HEK293 (cell line): ENCODE measurements around the gene ZNF358.
A peak's percentile ranks its signal among the peaks of the same experiment; 100 is the strongest.

Source experiments
- CTCF ChIA-PET: fragments of 350-600 bp; formaldehyde crosslinking; extraction: SDS; loops from one replicate; lab custom pipeline; 2021; ENCODE audit warnings: antibody characterized with exemption; lab: Yijun Ruan, JAX
- POLR2A ChIA-PET: fragments of 300-600 bp; formaldehyde crosslinking; extraction: SDS; loops from one replicate; lab custom pipeline; 2020; ENCODE audit warnings: antibody characterized with exemption, inconsistent platforms; lab: Yijun Ruan, JAX
- H3K27ac ChIP-seq: fragments of 200-500 bp; sonication (Bioruptor generic); 2 replicates; pipeline ENCODE4 v1.5.1; 2014; ENCODE audit warnings: low read depth, low read length, control low read depth, inconsistent platforms; ENCODE audit errors: extremely low read depth
- H3K36me3 ChIP-seq, 2 experiments: fragments of 200-500 bp in 1 of 2; sonication (Bioruptor generic) in 1 of 2; 1 replicate in 1 of 2; 2 replicates in 1 of 2; pipeline ENCODE4 v1.5.1; 2014 to 2017; ENCODE audit warnings: inconsistent platforms in 2 of 2, low read length in 2 of 2; ENCODE audit not compliant: control insufficient read depth in 2 of 2, insufficient read depth in 1 of 2
- H3K4me1 ChIP-seq: fragments of 200-500 bp; sonication (Bioruptor generic); 2 replicates; pipeline ENCODE4 v1.5.1; 2014; ENCODE audit warnings: mild to moderate bottlenecking, low read length, inconsistent platforms; ENCODE audit not compliant: control insufficient read depth, insufficient read depth
- H3K4me3 ChIP-seq: 2 replicates; pipeline ENCODE4 v1.5.1; 2011; ENCODE audit warnings: low read depth, mild to moderate bottlenecking, control low read depth, low read length, moderate library complexity
- H3K9me3 ChIP-seq: fragments of 200-500 bp; sonication (Bioruptor generic); 2 replicates; pipeline ENCODE4 v1.5.1; 2014; ENCODE audit warnings: low read depth, low read length, inconsistent platforms; ENCODE audit not compliant: control insufficient read depth, insufficient read depth
- ATF2 ChIP-seq: fragments of 450-650 bp; formaldehyde crosslinking; IDR thresholded peaks from 2 replicates; pipeline ENCODE4 v1.5.1; 2016; ENCODE audit warnings: missing biosample characterization, missing genetic modification characterization, low read depth
- GLIS1 ChIP-seq: fragments of 450-650 bp; formaldehyde crosslinking; IDR thresholded peaks from 2 replicates; pipeline ENCODE4 v1.5.1; 2016; ENCODE audit warnings: missing biosample characterization, missing genetic modification characterization
- HOXD13 ChIP-seq: sonication (generic); formaldehyde crosslinking; IDR thresholded peaks from 2 replicates; pipeline ENCODE4 v1.8.0; 2022; ENCODE audit warnings: missing genetic modification reagents, borderline replicate concordance
- IKZF3 ChIP-seq: fragments of 450-650 bp; IDR thresholded peaks from 2 replicates; pipeline ENCODE4 v1.5.0; 2018; ENCODE audit warnings: missing biosample characterization, mild to moderate bottlenecking, missing genetic modification characterization, moderate library complexity
- KLF1 ChIP-seq: fragments of 450-650 bp; formaldehyde crosslinking; IDR thresholded peaks from 2 replicates; pipeline ENCODE4 v1.5.1; 2016; ENCODE audit warnings: missing biosample characterization, missing genetic modification characterization
- KLF7 ChIP-seq: fragments of 450-650 bp; formaldehyde crosslinking; IDR thresholded peaks from 2 replicates; pipeline ENCODE4 v1.5.1; 2016; ENCODE audit warnings: missing biosample characterization, missing genetic modification characterization, borderline replicate concordance
- KLF9 ChIP-seq: fragments of 450-650 bp; formaldehyde crosslinking; IDR thresholded peaks from 2 replicates; pipeline ENCODE4 v1.5.1; 2016; ENCODE audit warnings: missing biosample characterization, missing genetic modification characterization, low read depth
- SP2 ChIP-seq: fragments of 450-650 bp; formaldehyde crosslinking; IDR thresholded peaks from 2 replicates; pipeline ENCODE4 v1.5.1; 2016; ENCODE audit warnings: missing biosample characterization, missing genetic modification characterization
- YY1 ChIP-seq: fragments of 450-650 bp; formaldehyde crosslinking; IDR thresholded peaks from 2 replicates; pipeline ENCODE4 v1.5.1; 2018; ENCODE audit warnings: missing biosample characterization, missing genetic modification characterization
- YY2 ChIP-seq: fragments of 450-650 bp; formaldehyde crosslinking; IDR thresholded peaks from 2 replicates; pipeline ENCODE4 v1.5.1; 2016; ENCODE audit warnings: missing biosample characterization, missing genetic modification characterization
- ZBTB1 ChIP-seq: fragments of 450-650 bp; formaldehyde crosslinking; IDR thresholded peaks from 2 replicates; pipeline ENCODE4 v1.5.1; 2016; ENCODE audit warnings: missing biosample characterization, missing genetic modification characterization
- ZBTB11 ChIP-seq: fragments of 450-650 bp; formaldehyde crosslinking; conservative IDR thresholded peaks from 2 replicates; pipeline ENCODE4 v1.5.1; 2016; ENCODE audit warnings: low read depth, missing biosample characterization, missing genetic modification characterization
- ZBTB48 ChIP-seq: fragments of 450-650 bp; formaldehyde crosslinking; IDR thresholded peaks from 2 replicates; pipeline ENCODE4 v1.5.1; 2016; ENCODE audit warnings: missing biosample characterization, missing genetic modification characterization
- ZBTB8A ChIP-seq: fragments of 450-650 bp; formaldehyde crosslinking; IDR thresholded peaks from 2 replicates; pipeline ENCODE4 v1.5.1; 2016; ENCODE audit warnings: missing biosample characterization, missing genetic modification characterization
- ZIC2 ChIP-seq: fragments of 450-650 bp; formaldehyde crosslinking; IDR thresholded peaks from 2 replicates; pipeline ENCODE4 v1.5.1; 2016; ENCODE audit warnings: missing biosample characterization, missing genetic modification characterization
- ZNF221 ChIP-seq: fragments of 450-650 bp; formaldehyde crosslinking; IDR thresholded peaks from 2 replicates; pipeline ENCODE4 v1.5.1; 2017; ENCODE audit warnings: missing biosample characterization, missing genetic modification characterization, borderline replicate concordance
- ZNF292 ChIP-seq: fragments of 450-650 bp; formaldehyde crosslinking; IDR thresholded peaks from 2 replicates; pipeline ENCODE4 v1.5.1; 2016; ENCODE audit warnings: low read depth, missing biosample characterization, missing genetic modification characterization, borderline replicate concordance
- ZNF560 ChIP-seq: fragments of 450-650 bp; formaldehyde crosslinking; IDR thresholded peaks from 2 replicates; pipeline ENCODE4 v1.5.1; 2017; ENCODE audit warnings: missing biosample characterization, missing genetic modification characterization, borderline replicate concordance
- ZNF677 ChIP-seq: fragments of 450-650 bp; IDR thresholded peaks from 2 replicates; pipeline ENCODE4 v1.5.0; 2018; ENCODE audit warnings: missing biosample characterization, mild to moderate bottlenecking, missing genetic modification characterization, moderate library complexity
- ZNF747 ChIP-seq: fragments of 450-650 bp; formaldehyde crosslinking; IDR thresholded peaks from 2 replicates; pipeline ENCODE4 v1.5.1; 2016; ENCODE audit warnings: missing biosample characterization, missing genetic modification characterization
- ZSCAN4 ChIP-seq: fragments of 450-650 bp; formaldehyde crosslinking; IDR thresholded peaks from 2 replicates; pipeline ENCODE4 v1.5.1; 2017; ENCODE audit warnings: missing biosample characterization, missing genetic modification characterization
- TF ChIP-seq, protein P1 (sequence below): fragments of 450-650 bp; formaldehyde crosslinking; IDR thresholded peaks from 2 replicates; pipeline ENCODE4 v1.5.1; 2016; ENCODE audit warnings: missing biosample characterization, missing genetic modification characterization
- TF ChIP-seq, protein P2 (sequence below): fragments of 450-650 bp; formaldehyde crosslinking; IDR thresholded peaks from 2 replicates; pipeline ENCODE4 v1.5.0; 2017; ENCODE audit warnings: missing biosample characterization, missing genetic modification characterization, borderline replicate concordance

The ZNF358 gene

DNA sequence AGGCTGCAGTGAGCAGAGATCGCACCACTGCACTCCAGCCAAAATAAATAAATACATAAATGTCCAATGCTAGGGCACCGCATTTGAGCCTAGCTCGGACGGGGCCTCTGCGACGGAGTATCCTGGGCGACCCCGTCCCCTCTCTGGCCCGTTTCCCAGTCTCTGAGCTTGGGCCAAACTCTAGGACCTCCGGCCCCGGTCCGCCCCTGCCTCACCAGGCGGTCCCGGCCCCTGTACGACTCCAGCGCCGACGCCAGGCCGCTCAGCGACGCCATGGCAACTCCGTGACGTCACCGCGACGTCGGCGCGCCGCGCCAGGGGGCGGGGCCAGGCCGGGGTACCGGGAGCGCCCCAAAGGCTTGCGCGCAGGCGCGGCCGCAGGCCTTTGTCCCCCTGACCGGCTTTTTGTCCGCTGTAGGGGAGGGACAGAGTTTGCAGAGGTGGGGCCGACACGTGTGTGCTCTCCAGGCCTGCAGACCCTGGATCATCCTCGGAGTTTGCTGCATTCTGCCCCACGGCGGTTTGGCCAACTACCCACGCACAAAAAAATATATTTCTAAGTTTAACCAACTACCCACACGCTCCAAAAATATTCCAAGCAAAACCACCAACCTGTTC, 27.1 kb upstream of the ZNF358 start, which contains the start of gene PEX11G (continued):
- TF ChIP-seq SP2 (tag by site-specific recombination) (peak; percentile 30; the same call in 1 of the 2 replicates), KLF7 (tag by site-specific recombination) (no peak), GLIS1 (peak; percentile 70), ZBTB11 (tag by site-specific recombination) (0 out of 2 replicates have a peak, but pooled peaks have one; percentile 32), KLF1 (peak; percentile 40), ZBTB8A (tag by site-specific recombination) (peak; percentile 48), ZNF221 (tag by site-specific recombination) (no peak), YY2 (0 out of 2 replicates have a peak, but pooled peaks have one; percentile 34), ATF2 (tag by site-specific recombination) (peak; percentile 96), ZNF292 (tag by site-specific recombination) (no peak), ZBTB48 (tag by site-specific recombination) (0 out of 2 replicates have a peak, but pooled peaks have one; percentile 23), ZIC2 (tag by site-specific recombination) (peak; percentile 46; the same call in 1 of the 2 replicates), ZNF560 (tag by site-specific recombination) (no peak), KLF9 (tag by site-specific recombination) (peak; percentile 54)
- TF ChIP-seq, protein P1, sequence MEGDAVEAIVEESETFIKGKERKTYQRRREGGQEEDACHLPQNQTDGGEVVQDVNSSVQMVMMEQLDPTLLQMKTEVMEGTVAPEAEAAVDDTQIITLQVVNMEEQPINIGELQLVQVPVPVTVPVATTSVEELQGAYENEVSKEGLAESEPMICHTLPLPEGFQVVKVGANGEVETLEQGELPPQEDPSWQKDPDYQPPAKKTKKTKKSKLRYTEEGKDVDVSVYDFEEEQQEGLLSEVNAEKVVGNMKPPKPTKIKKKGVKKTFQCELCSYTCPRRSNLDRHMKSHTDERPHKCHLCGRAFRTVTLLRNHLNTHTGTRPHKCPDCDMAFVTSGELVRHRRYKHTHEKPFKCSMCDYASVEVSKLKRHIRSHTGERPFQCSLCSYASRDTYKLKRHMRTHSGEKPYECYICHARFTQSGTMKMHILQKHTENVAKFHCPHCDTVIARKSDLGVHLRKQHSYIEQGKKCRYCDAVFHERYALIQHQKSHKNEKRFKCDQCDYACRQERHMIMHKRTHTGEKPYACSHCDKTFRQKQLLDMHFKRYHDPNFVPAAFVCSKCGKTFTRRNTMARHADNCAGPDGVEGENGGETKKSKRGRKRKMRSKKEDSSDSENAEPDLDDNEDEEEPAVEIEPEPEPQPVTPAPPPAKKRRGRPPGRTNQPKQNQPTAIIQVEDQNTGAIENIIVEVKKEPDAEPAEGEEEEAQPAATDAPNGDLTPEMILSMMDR = 0 out of 2 replicates have a peak, but pooled peaks have one; percentile 2

GRCh38 chr19:7489609-7490044, 26.3 kb upstream of the ZNF358 start:
- peaks cover 4% of the 10 kb centered on the region for H3K4me1 ChIP-seq
- POLR2A ChIA-PET = interaction anchor here (0.7 to 1.5 kb wide), 3 partner anchors 8 to 29 kb away, joined by 3 to 4 read pairs (median 4); a partner anchor contains a TSS
- CTCF ChIA-PET = interaction anchor here (0.6 kb wide), 1 partner anchor 344 kb away, joined by 6 read pairs; no protein-coding TSS in a partner anchor
- no peaks in the 10 kb centered on the region for H3K9me3 ChIP-seq
- H3K4me3 ChIP-seq = no peak overlapping the region
- no peaks in the 10 kb centered on the region for H3K36me3 ChIP-seq
- H3K27ac ChIP-seq = peak overlapping the region; percentile 29; the same call in 1 of the 2 replicates
- TF ChIP-seq ZBTB1 (tag by site-specific recombination) (no peak), ZSCAN4 (tag by site-specific recombination) (no peak), HOXD13 (CRISPR knock-in tag) (no peak), IKZF3 (tag by site-specific recombination) (no peak), YY1 (tag by site-specific recombination) (no peak), ZNF677 (tag by site-specific recombination) (no peak), ZNF747 (no peak)
- TF ChIP-seq, protein P2, sequence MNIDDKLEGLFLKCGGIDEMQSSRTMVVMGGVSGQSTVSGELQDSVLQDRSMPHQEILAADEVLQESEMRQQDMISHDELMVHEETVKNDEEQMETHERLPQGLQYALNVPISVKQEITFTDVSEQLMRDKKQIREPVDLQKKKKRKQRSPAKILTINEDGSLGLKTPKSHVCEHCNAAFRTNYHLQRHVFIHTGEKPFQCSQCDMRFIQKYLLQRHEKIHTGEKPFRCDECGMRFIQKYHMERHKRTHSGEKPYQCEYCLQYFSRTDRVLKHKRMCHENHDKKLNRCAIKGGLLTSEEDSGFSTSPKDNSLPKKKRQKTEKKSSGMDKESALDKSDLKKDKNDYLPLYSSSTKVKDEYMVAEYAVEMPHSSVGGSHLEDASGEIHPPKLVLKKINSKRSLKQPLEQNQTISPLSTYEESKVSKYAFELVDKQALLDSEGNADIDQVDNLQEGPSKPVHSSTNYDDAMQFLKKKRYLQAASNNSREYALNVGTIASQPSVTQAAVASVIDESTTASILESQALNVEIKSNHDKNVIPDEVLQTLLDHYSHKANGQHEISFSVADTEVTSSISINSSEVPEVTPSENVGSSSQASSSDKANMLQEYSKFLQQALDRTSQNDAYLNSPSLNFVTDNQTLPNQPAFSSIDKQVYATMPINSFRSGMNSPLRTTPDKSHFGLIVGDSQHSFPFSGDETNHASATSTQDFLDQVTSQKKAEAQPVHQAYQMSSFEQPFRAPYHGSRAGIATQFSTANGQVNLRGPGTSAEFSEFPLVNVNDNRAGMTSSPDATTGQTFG (tag by site-specific recombination) = no peak
